IgD-negative memory B cell (primary cell): ENCODE results near the gene SF3B6. TPM values are rescaled to one million over a fixed set of nuclear protein-coding genes. Genes with fewer than 3 reads are reported as not detected.
A peak's percentile ranks its signal among the peaks of the same experiment; 100 is the strongest.
"Not testable (repeated sequence)": the region's sequence is repeated elsewhere in the genome, so short reads cannot be mapped to it uniquely, and the experiment has no call there.

ENCODE experiments used
- H3K27ac Mint-ChIP-seq, 3 donors: one replicate each; pipeline ENCODE4 v1.8.0; 2020 to 2022; ENCODE audit warnings: mild to moderate bottlenecking in 3 of 3, mixed read lengths in 3 of 3, moderate library complexity in 1 of 3
- H3K27me3 Mint-ChIP-seq: one replicate; pipeline ENCODE4 v1.8.0; 2021; ENCODE audit warnings: mixed read lengths
- H3K36me3 Mint-ChIP-seq: one replicate; pipeline ENCODE4 v1.8.0; 2020; ENCODE audit warnings: mild to moderate bottlenecking, mixed read lengths
- H3K4me1 Mint-ChIP-seq, 3 donors: one replicate each; pipeline ENCODE4 v1.8.0; 2020 to 2022; ENCODE audit warnings: mixed read lengths in 3 of 3, mild to moderate bottlenecking in 1 of 3
- H3K4me3 Mint-ChIP-seq, 4 donors: one replicate each; pipeline ENCODE4 v1.8.0; 2020 to 2022; ENCODE audit warnings: mild to moderate bottlenecking in 4 of 4, mixed read lengths in 4 of 4, moderate library complexity in 3 of 4
- H3K9me3 Mint-ChIP-seq, 3 donors: one replicate each; pipeline ENCODE4 v1.8.0; 2020 to 2021; ENCODE audit warnings: mixed read lengths in 3 of 3, mild to moderate bottlenecking in 1 of 3
- polyA plus RNA-seq: library from polyadenylated mRNA; unstranded; fragments of 300-500 nt; fragmentation: Illumina TruSeq; gene quantifications from one replicate; pipeline ENCODE4 v1.2.3, GENCODE V29; 2021

Gene SF3B6
- polyA plus RNA-seq, 1 donor from 2014 or later, result 171 TPM

DNA sequence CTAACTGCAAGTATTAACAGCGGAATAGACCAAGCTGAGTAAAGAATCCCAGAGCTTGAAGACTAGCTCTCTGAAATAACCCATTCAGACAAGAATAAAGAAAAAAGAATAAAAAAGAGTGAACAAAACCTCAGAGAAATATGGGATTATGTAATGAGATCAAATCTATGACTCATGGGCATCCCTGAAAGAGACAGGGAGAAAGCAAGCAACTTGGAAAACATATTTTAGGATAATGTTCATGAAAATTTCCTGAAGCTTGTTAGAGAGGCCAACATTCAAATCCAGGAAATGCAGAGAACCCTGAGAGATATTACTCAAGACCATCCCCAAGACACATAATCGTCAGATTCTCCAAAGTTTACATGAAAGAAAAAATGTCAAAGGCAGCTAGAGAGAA lies 29.7 kb upstream of the SF3B6 start:
- Mint-ChIP-seq H3K27ac (peak overlapping the region in 1 of 3 donors; percentile 62), H3K27me3 (no peaks in the 10 kb centered on the region), H3K36me3 (peaks cover 5% of the 10 kb centered on the region), H3K4me1 (peaks cover 3 to 9% (median 9%) of the 10 kb centered on the region in 3 donors), H3K4me3 (no peak overlapping the region), H3K9me3 (peaks cover 4 to 18% (median 8%) of the 10 kb centered on the region in 3 donors)

DNA sequence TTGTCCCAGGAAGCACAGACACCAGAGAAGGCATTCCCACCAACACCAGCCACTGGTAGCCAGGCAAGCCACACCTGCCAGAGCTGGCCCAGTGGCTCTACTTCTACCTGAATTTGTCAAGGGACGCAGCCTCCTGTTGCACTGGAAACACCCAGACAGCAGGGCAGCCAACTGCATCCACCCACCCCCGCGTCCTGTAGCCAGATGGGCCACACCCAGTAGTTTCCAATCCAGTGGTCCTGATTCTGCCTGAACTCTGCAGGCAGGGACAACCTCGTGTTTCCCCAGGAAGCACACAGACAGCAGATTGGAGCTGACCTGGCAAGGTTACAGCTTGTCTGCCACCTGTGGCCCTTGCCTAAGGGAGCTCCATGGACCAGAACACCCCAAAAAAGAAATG lies 28.8 kb upstream of the SF3B6 start:
- peak overlapping the region in 2 of 3 donors; percentile 15 to 92 for H3K27ac Mint-ChIP-seq
- peak overlapping the region in 2 of 4 donors; percentile 32 to 65 for H3K4me3 Mint-ChIP-seq
- peaks cover 5% of the 10 kb centered on the region for H3K36me3 Mint-ChIP-seq
- peaks cover 3 to 9% (median 9%) of the 10 kb centered on the region in 3 donors for H3K4me1 Mint-ChIP-seq
- H3K9me3 Mint-ChIP-seq, result peaks cover 4 to 18% (median 8%) of the 10 kb centered on the region in 3 donors
- H3K27me3 Mint-ChIP-seq, result no peaks in the 10 kb centered on the region

DNA sequence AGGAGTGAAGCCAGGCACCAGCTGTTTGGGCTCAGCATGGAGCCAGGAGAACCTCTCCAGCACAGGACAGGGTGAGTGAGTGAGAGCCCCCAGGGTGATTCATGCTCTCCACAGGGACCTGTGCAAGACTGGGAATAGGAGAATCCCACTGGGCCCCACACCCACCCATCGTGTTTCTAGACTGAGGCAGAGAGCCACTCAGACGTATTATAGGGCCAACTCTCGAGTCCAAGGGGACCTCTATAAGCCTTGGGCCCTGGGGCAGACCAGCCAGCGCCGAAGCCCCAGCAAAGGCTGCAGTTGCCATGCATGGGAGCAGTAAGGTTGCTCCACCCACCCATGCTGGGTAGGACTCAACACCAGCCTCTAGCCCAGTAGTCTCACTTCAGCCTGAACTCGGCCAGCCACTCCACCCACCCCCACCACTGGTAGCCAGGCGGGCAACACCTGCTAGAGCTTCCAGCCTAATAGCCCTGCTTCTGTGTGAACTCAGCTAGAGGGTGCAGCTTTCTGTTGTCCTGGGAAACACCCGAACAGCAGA lies 28.1 kb upstream of the SF3B6 start:
- peaks cover 4 to 15% (median 11%) of the 10 kb centered on the region in 3 donors for H3K9me3 Mint-ChIP-seq
- peaks cover 5% of the 10 kb centered on the region for H3K36me3 Mint-ChIP-seq
- no peaks in the 10 kb centered on the region for H3K27me3 Mint-ChIP-seq
- peak overlapping the region in 1 of 3 donors; percentile 76 for H3K27ac Mint-ChIP-seq
- H3K4me1 Mint-ChIP-seq, result peaks cover 3 to 9% (median 9%) of the 10 kb centered on the region in 3 donors
- peak overlapping the region in 1 of 4 donors; percentile 5 for H3K4me3 Mint-ChIP-seq

DNA sequence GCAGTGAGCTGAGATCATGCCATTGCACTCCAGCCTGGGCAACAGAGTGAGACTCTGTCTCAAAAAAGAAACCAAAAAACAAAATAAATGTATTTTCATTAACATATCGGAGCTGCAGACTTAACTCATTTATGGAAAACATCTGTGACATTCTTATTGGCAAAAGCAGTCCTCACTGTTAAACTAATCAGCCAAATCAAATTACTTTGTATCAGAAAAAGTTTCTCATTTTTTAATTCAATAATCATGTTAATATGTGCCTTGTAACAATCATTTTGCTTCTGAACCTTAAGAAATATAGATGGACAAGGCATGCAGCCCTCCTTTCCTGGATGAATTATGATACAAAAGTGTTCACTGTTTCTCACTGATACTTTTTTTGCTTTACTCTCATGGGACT lies 26.6 kb upstream of the SF3B6 start:
- Mint-ChIP-seq H3K36me3 (peaks cover 9% of the 10 kb centered on the region), H3K27ac (no peak overlapping the region), H3K9me3 (peaks cover 4 to 11% (median 8%) of the 10 kb centered on the region in 3 donors), H3K4me1 (peaks cover 3 to 9% (median 9%) of the 10 kb centered on the region in 3 donors), H3K4me3 (no peak overlapping the region), H3K27me3 (no peaks in the 10 kb centered on the region)

DNA sequence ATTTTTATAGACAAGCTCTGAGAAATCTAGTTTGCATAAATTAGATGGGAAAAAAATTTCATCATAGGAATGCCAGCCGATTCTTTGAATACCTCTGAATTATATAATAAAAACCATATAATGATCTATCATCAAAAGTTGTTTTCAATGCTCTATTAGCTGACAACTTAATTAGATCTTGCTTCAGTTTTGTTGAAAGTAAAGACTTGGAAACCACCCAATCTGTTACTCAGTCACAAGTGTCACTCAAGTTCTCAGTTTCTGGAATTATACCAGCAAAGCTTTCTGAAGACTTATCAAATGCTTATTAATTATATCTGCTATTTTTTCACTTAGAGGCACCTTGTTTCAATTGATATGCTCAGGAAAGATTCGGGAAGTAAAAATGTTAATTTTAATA lies 25.9 kb upstream of the SF3B6 start:
- Mint-ChIP-seq H3K27me3 (no peaks in the 10 kb centered on the region), H3K27ac (no peak overlapping the region), H3K4me3 (no peak overlapping the region), H3K4me1 (peaks cover 3 to 9% (median 9%) of the 10 kb centered on the region in 3 donors), H3K9me3 (peaks cover under 1 to 11% (median 4%) of the 10 kb centered on the region in 3 donors), H3K36me3 (peaks cover 11% of the 10 kb centered on the region)

DNA sequence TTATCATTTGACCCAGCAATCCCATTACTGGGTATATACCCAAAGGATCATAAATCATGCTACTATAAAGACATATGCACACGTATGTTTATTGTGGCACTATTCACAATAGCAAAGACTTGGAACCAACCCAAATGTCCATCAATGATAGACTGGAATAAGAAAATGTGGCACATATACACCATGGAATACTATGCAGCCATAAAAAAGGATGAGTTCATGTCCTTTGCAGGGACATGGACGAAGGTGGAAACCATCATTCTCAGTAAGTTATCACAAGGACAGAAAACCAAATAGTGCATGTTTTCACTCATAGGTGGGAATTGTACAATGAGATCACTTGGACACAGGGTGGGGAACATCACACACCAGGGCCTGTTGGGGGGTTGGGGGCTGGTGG lies 24.6 kb upstream of the SF3B6 start:
- H3K4me1 Mint-ChIP-seq, H3K9me3 Mint-ChIP-seq, H3K27ac Mint-ChIP-seq, H3K27me3 Mint-ChIP-seq, H3K4me3 Mint-ChIP-seq: not testable (repeated sequence)
- peaks cover 13% of the 10 kb centered on the region for H3K36me3 Mint-ChIP-seq

DNA sequence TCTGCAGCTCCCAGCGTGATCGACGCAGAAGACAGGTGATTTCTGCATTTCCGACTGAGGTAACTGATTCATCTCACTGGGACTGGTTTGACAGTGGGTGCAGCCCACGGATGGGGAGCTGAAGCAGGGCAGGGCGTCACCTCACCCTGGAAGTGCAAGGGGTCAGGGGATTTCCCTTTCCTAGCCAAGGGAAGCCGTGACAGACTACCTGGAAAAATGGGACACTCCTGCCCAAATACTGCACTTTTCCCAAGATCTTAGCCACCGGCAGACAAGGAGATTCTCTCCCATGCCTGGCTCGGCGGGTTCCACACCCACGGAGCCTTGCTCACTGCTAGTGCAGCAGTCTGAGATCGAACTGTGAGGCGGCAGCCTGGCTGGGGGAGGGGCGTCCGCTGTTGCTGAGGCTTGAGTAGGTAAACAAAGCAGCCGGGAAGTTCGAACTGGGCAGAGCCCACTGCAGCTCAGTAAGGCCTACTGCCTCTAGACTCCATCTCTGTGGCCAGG lies 19.1 kb upstream of the SF3B6 start:
- not testable (repeated sequence) for H3K4me3 Mint-ChIP-seq, H3K4me1 Mint-ChIP-seq, H3K27me3 Mint-ChIP-seq, H3K9me3 Mint-ChIP-seq
- Mint-ChIP-seq H3K36me3 (peaks cover 11% of the 10 kb centered on the region), H3K27ac (peak overlapping the region in 1 of 3 donors; percentile 35)

DNA sequence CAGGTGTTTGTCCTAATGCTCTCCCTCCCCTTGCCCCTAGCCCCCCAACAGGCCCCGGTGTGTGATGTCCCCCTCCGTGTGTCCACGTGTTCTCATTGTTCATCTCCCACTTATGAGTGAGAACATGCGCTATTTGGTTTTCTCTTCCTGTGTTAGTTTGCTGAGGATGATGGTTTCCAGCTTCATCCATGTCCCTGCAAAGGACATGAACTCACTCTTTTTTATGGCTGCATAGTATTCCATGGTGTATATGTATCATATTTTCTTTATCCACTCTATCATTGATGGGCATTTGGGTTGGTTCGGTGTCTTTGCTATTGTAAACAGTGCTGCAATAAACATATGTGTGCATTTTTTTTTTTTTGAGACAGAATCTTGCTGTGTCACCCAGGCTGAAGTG lies 17.1 kb upstream of the SF3B6 start:
- not testable (repeated sequence) for H3K4me3 Mint-ChIP-seq, H3K9me3 Mint-ChIP-seq, H3K27ac Mint-ChIP-seq, H3K4me1 Mint-ChIP-seq, H3K27me3 Mint-ChIP-seq
- H3K36me3 Mint-ChIP-seq, result peaks cover 10% of the 10 kb centered on the region

DNA sequence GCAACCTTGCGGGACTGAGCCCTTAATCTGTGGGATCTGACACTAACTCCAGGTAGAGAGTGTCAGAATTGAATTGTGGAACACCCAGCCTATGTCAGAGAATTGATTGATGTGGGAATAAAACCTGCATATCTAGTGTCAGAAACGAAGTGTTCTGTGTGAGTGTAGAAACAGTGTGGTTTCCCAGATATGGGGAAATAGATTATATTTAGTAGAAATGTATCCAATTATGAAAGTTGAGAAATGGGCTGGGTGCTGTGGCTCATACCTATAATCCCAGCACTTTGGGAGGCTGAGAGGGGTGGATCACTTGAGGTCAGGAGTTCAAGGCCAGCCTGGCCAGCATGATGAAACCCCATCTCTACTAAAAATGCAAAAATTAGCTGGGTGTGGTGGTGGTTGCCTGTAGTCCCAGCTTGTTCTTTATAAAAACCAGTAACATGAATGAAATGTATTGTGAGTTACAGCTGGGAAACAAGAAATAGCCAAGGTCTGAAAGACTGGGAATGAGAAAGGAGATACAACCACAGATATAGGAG lies 12.8 kb upstream of the SF3B6 start:
- Mint-ChIP-seq H3K4me3 (no peak overlapping the region), H3K4me1 (peaks cover 4 to 8% (median 7%) of the 10 kb centered on the region in 3 donors), H3K36me3 (peaks cover 5% of the 10 kb centered on the region), H3K27me3 (no peaks in the 10 kb centered on the region), H3K9me3 (no peaks in the 10 kb centered on the region), H3K27ac (no peak overlapping the region)

DNA sequence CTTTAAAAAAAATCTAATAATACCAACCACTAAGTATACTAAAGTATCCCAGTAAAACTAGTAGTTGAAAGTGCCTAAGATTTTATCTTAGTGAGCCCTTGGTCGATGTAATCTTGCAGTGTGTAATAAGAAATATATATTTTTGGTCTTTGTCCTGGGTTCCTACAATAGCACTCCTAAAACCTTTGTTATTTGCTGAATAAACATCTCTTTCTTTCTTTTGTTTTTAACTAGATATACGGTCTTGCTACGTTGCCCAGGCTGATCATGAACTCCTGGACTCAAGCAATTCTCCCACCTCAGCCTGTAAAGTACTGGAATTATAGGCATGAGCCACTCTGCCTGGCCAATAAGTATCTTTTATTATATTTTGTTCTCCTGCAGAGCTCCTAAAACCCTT lies 10.9 kb upstream of the SF3B6 start:
- Mint-ChIP-seq H3K9me3 (no peaks in the 10 kb centered on the region), H3K27me3 (no peaks in the 10 kb centered on the region), H3K4me3 (peak overlapping the region in 2 of 4 donors; percentile 18 to 27), H3K4me1 (peaks cover 8 to 17% (median 9%) of the 10 kb centered on the region in 3 donors), H3K27ac (no peak overlapping the region), H3K36me3 (peaks cover 5% of the 10 kb centered on the region)

DNA sequence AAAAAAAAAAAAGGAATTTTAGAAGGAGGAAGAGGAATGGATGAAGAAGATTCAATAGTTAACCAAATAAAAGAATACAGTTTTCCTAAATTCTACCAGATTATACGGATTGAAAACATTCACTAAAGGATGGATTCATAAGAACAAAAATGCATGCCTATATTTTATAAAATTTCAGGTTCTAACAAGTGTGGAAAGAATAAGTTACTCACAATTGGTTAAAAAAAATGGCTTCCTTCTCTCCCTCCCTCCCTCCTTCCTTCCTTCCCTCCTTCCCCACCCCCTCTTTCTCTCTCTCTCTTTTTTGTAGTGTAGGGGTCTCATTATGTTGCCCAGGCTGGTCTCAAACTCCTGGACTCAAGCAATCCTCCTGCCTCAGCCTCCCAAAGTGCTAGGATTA lies 10.1 kb upstream of the SF3B6 start:
- H3K4me1 Mint-ChIP-seq, result peaks cover 8 to 17% (median 9%) of the 10 kb centered on the region in 3 donors
- H3K36me3 Mint-ChIP-seq, result peaks cover 7% of the 10 kb centered on the region
- no peaks in the 10 kb centered on the region for H3K27me3 Mint-ChIP-seq
- no peak overlapping the region for H3K27ac Mint-ChIP-seq
- peak overlapping the region in 2 of 4 donors; percentile 18 to 25 for H3K4me3 Mint-ChIP-seq
- H3K9me3 Mint-ChIP-seq, result no peaks in the 10 kb centered on the region

DNA sequence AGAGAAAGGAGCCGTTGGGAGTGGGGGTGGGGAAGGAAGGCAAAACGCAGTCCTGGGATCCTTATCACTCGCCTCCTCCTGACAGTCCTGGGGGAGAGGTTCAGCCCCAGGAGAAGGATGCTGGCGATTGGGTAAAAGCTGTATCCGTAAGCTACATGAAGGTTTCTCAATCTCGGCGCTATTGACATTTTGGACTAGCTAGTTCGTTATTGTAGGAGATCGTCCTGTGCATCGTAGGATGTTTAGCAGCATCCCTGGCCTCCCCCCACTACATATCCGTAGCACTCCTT lies 9.0 kb upstream of the SF3B6 start:
- peak overlapping the region in 2 of 3 donors; percentile 58 to 83 for H3K27ac Mint-ChIP-seq
- peak overlapping the region; percentile 92 to 100 (median 96) for H3K4me3 Mint-ChIP-seq
- peaks cover 7% of the 10 kb centered on the region for H3K36me3 Mint-ChIP-seq
- no peaks in the 10 kb centered on the region for H3K27me3 Mint-ChIP-seq
- H3K4me1 Mint-ChIP-seq, result peaks cover 7 to 17% (median 9%) of the 10 kb centered on the region in 3 donors
- H3K9me3 Mint-ChIP-seq, result no peaks in the 10 kb centered on the region

DNA sequence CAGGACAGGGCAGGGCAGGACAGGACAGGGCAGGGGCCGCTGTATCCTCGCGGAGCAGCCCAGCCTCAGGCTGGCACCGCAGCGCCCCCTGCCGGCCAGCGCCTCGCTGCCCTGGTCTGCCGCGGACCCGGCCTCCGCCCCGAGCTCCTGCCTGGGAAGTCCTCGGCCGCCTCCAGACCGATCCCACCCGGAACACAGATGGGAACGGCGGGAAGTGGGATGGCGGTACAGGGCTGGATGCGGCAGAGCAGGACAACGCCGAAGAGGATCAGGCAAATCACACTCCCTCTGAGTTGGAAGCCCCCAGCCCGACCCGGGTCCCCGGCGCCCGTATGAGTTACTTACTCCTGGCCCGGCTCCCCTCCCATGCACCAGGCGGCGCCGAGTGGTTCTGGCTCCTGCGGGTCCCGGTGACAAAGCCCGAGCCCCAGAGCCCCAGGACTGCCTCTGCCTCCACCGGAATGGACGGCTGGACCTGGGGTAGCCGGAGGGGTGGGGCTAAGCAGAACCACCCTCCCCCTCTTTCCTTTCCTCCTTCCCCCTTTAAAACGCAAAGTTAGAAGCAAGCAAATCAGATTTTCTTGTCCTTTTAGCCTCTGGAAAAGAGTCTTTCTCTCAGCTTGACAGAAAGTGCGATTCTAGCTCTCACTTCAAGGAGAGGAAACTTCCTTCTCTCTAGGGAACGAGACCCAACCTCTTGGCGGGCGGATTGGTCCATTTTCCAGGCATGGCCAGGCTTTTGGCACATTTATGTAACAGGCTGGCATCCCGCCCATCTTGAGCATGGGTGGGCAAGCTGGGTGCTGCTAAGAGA lies 8.5 kb upstream of the SF3B6 start, which contains the start of gene TP53I3:
TP53I3 (minus strand) TSS at position 449 of the 814 bp plus-strand sequence. CDS start 508 bp downstream, outside the sequence.
- Mint-ChIP-seq H3K9me3 (no peaks in the 10 kb centered on the region), H3K4me3 (peak within 1 kb of the TSS; percentile 92 to 100 (median 96)), H3K27me3 (no peaks in the 10 kb centered on the region), H3K36me3 (peaks cover 7% of the 10 kb centered on the region), H3K27ac (peak within 1 kb of the TSS; percentile 89 to 95 (median 93)), H3K4me1 (peaks cover 7 to 17% (median 10%) of the 10 kb centered on the region in 3 donors)

DNA sequence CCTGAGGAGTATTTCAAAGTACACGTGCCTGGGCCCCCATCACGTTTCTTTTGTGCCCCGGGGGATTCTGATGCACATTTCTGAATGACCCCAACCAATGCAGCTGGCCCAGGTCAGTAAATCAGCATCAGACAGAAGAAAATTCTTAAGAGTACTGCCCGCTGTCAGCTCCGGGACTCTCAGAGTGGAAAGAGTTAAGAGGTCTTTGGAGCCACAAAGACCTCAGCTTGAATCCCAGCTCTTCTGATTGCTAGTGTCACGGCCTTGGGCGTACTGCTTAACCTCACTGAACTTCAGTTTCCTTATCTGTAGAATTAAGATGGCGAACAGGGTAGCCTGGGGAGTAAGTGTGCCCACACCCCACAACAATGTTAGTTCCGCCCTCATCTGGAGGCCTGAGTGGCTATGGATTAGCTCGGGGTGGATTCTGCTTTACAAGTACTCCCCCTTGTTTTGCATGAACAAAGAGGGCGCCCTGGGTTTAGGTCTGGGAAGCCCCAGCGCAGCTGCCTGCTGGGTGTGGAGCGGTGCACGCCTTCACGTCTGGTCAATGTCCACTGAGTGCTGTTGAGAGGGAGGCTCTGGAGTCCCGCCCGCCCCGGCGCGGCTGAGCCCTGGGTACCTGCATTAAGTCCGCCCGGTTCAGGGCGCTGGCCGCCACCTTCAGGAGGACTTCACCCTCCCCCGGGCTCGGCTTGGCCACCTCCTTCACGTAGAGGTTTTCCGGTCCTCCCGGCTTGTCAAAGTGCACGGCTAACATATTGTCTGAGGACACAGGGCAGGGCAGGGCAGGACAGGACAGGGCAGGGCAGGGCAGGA lies 7.7 kb upstream of the SF3B6 start:
- no peaks in the 10 kb centered on the region for H3K27me3 Mint-ChIP-seq
- peaks cover 9 to 17% (median 14%) of the 10 kb centered on the region in 3 donors for H3K4me1 Mint-ChIP-seq
- H3K9me3 Mint-ChIP-seq, result no peaks in the 10 kb centered on the region
- H3K4me3 Mint-ChIP-seq, result peak overlapping the region; percentile 92 to 100 (median 96)
- H3K27ac Mint-ChIP-seq, result peak overlapping the region; percentile 89 to 95 (median 93)
- peaks cover 7% of the 10 kb centered on the region for H3K36me3 Mint-ChIP-seq
